Measurements from ENCODE around the gene SPSB1.

The SPSB1 gene

GRCh38 chr1:9320520-9321479, 28.1 kb downstream of the SPSB1 start:
- no peak for DNase-seq

- DNase-seq: no peak
Observed at GRCh38 chr1:9321480-9321849, 28.8 kb downstream of the SPSB1 start.

- DNase-seq: no peak
Observed at GRCh38 chr1:9321986-9322660, 29.4 kb downstream of the SPSB1 start.

GRCh38 chr1:9322661-9323244, 30.1 kb downstream of the SPSB1 start:
- no peak for DNase-seq

- no peak for DNase-seq
Observed at GRCh38 chr1:9324246-9325096, 31.8 kb downstream of the SPSB1 start.

- DNase-seq: no peak
Observed at GRCh38 chr1:9326596-9326995, 33.9 kb downstream of the SPSB1 start.

- no peak for DNase-seq
Observed at GRCh38 chr1:9328201-9328600, 35.5 kb downstream of the SPSB1 start.

GRCh38 chr1:9328715-9329114, 36.0 kb downstream of the SPSB1 start:
- DNase-seq: no peak

- DNase-seq: no peak
Observed at GRCh38 chr1:9331016-9331415, 38.3 kb downstream of the SPSB1 start.

- DNase-seq: no peak
Observed at GRCh38 chr1:9331558-9332346, 39.1 kb downstream of the SPSB1 start.

- no peak for DNase-seq
Observed at GRCh38 chr1:9332513-9333143, 39.9 kb downstream of the SPSB1 start.

GRCh38 chr1:9338397-9339246, 45.9 kb downstream of the SPSB1 start:
- no peak for DNase-seq

- DNase-seq: no peak
Observed at GRCh38 chr1:9340172-9340854, 47.6 kb downstream of the SPSB1 start.

- DNase-seq: no peak
Observed at GRCh38 chr1:9340864-9341263, 48.2 kb downstream of the SPSB1 start.

GRCh38 chr1:9341301-9341845, 48.7 kb downstream of the SPSB1 start:
- DNase-seq: no peak

GRCh38 chr1:9343269-9343668, 50.6 kb downstream of the SPSB1 start:
- DNase-seq: no peak

- DNase-seq: no peak
Observed at GRCh38 chr1:9344426-9345200, 51.9 kb downstream of the SPSB1 start.

GRCh38 chr1:9345471-9345870, 52.8 kb downstream of the SPSB1 start:
- no peak for DNase-seq

GRCh38 chr1:9345922-9346321, 53.2 kb downstream of the SPSB1 start:
- no peak for DNase-seq

All from NK-92 treated with Interleukin-12 subunit alpha and Interleukin-12 subunit beta, amount 100 ng/mL, for 24 hours (cell line).